GM12878 (cell line): Measurements from ENCODE around the gene SOX9.

Experiments used
- NRF1 ChIP-seq: conservative IDR thresholded peaks from 2 replicates; pipeline ENCODE4 v1.6.1; 2011; ENCODE audit warnings: mild to moderate bottlenecking, low read depth, low read length, improper control_type of control experiment
- SREBF2 ChIP-seq: IDR thresholded peaks from 2 replicates; pipeline ENCODE4 v1.6.1; 2012; ENCODE audit warnings: mild to moderate bottlenecking, low read length
- ZBTB33 ChIP-seq: fragments of 450-650 bp; IDR thresholded peaks from 2 replicates; pipeline ENCODE4 v1.6.1; 2017; ENCODE audit warnings: mild to moderate bottlenecking

DNA sequence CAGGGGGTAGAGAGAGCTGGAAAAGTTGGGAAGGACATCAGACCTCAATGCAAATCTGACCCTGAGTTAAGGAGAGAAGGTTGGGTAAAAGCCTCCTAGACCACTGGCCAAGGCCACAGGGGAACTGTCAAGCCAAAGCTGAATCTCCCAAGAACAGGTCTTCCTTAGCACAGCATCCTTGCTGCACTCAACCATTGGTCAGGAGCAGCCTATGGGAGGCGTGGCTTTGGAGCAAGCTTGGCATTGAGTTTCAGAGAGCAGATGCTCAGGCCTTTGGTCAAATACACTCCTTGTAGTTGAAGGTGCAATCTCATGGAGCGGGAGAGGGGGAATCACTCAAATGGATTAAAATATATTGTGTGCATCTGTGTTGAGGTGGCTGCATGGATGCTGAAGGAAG lies 21.8 kb downstream of the SOX9 start:
- TF ChIP-seq NRF1 (no peak), SREBF2 (no peak), ZBTB33 (no peak)
